Measurements from ENCODE around the gene PPP1R1B. TPM values are rescaled to one million over a fixed set of nuclear protein-coding genes. Genes with fewer than 3 reads are reported as not detected.

Gene PPP1R1B
- total and polyA plus RNA-seq, 2 donors from 2014 or later: 22.9 to 31.1 TPM

GRCh38 chr17:39667945-39668924 is 41.5 kb downstream of the PPP1R1B start, which contains the start of gene PNMT:
Gene PNMT (plus strand): TSS chr17:39668453. CDS start chr17:39668476, 23 bp downstream.
- FAIRE-seq: no peak
- H3K9me3 ChIP-seq (ENCODE audit: control insufficient read depth in 2 of 3, insufficient read depth in 1 of 3, low read length in 3 of 3): no peaks in the 10 kb centered on the region
- H3K9ac ChIP-seq (ENCODE audit: low read length in 3 of 3): peak within 1 kb of the TSS in 1 of 3 donors; percentile 26

GRCh38 chr17:39669897-39670735 is 43.4 kb downstream of the PPP1R1B start:
- DNase-seq (peak in 2 of 5 donors; percentile 52 to 74), FAIRE-seq (no peak)
- no peak overlapping the region for H3K4me3 ChIP-seq (ENCODE audit: low read length in 3 of 3)
- intact Hi-C loops (cut with DNase I): no loop called here
- H3K27ac ChIP-seq (ENCODE audit: low read depth in 2 of 2, low read length in 2 of 2): no peak overlapping the region
- peaks cover 0 to 27% (median 11%) of the 10 kb centered on the region in 3 donors for H3K4me1 ChIP-seq (ENCODE audit: control insufficient read depth in 2 of 3, insufficient read depth in 2 of 3, low read depth in 1 of 3, low read length in 3 of 3)
- TF ChIP-seq CTCF (IDR thresholded peaks at IDR 0.05; ENCODE audit: borderline replicate concordance, extremely low read depth, insufficient read depth): no peak
- H3K9me3 ChIP-seq (ENCODE audit: control insufficient read depth in 2 of 3, insufficient read depth in 1 of 3, low read length in 3 of 3): no peaks in the 10 kb centered on the region
- H3K9ac ChIP-seq (ENCODE audit: low read length in 3 of 3): peak overlapping the region in 1 of 3 donors; percentile 40
- no peaks in the 10 kb centered on the region for H3K36me3 ChIP-seq (ENCODE audit: control insufficient read depth in 2 of 3, insufficient read depth in 3 of 3, low read length in 3 of 3)
- H3K27me3 ChIP-seq (ENCODE audit: control insufficient read depth, insufficient read depth, low read length): no peaks in the 10 kb centered on the region

More at GRCh38 chr17:39667945-39668924, 41.5 kb downstream of the PPP1R1B start, which contains the start of gene PNMT:
- H3K4me1 ChIP-seq (ENCODE audit: control insufficient read depth in 2 of 3, insufficient read depth in 2 of 3, low read depth in 1 of 3, low read length in 3 of 3): peaks cover 0 to 33% (median 16%) of the 10 kb centered on the region in 3 donors
- DNase-seq: peak; percentile 76 to 89 (median 84)
- H3K27me3 ChIP-seq (ENCODE audit: control insufficient read depth, insufficient read depth, low read length): no peaks in the 10 kb centered on the region
- peak; percentile 73 for TF ChIP-seq CTCF (IDR thresholded peaks at IDR 0.05; ENCODE audit: borderline replicate concordance, extremely low read depth, insufficient read depth)
- intact Hi-C loops (cut with DNase I): no loop called here
- H3K4me3 ChIP-seq (ENCODE audit: low read length in 3 of 3): peak within 1 kb of the TSS in 1 of 3 donors; percentile 17
- no peak within 1 kb of the TSS for H3K27ac ChIP-seq (ENCODE audit: low read depth in 2 of 2, low read length in 2 of 2)
- H3K36me3 ChIP-seq (ENCODE audit: control insufficient read depth in 2 of 3, insufficient read depth in 3 of 3, low read length in 3 of 3): no peaks in the 10 kb centered on the region

- no peak for FAIRE-seq
Measured at GRCh38 chr17:39670746-39671145, 44.0 kb downstream of the PPP1R1B start.

More at GRCh38 chr17:39670746-39671145, 44.0 kb downstream of the PPP1R1B start:
- H3K9ac ChIP-seq (ENCODE audit: low read length in 3 of 3): peak overlapping the region in 1 of 3 donors; percentile 40
- no peaks in the 10 kb centered on the region for H3K36me3 ChIP-seq (ENCODE audit: control insufficient read depth in 2 of 3, insufficient read depth in 3 of 3, low read length in 3 of 3)
- no peak overlapping the region for H3K4me3 ChIP-seq (ENCODE audit: low read length in 3 of 3)
- H3K27ac ChIP-seq (ENCODE audit: low read depth in 2 of 2, low read length in 2 of 2): no peak overlapping the region
- intact Hi-C loops (cut with DNase I): no loop called here
- no peaks in the 10 kb centered on the region for H3K9me3 ChIP-seq (ENCODE audit: control insufficient read depth in 2 of 3, insufficient read depth in 1 of 3, low read length in 3 of 3)
- no peak for DNase-seq
- H3K4me1 ChIP-seq (ENCODE audit: control insufficient read depth in 2 of 3, insufficient read depth in 2 of 3, low read depth in 1 of 3, low read length in 3 of 3): peaks cover 0 to 31% (median 17%) of the 10 kb centered on the region in 3 donors
- no peak for TF ChIP-seq CTCF (IDR thresholded peaks at IDR 0.05; ENCODE audit: borderline replicate concordance, extremely low read depth, insufficient read depth)
- no peaks in the 10 kb centered on the region for H3K27me3 ChIP-seq (ENCODE audit: control insufficient read depth, insufficient read depth, low read length)
